NCI-H2227 treated with DMSO at 0.1 percent for 48 hours (cell line): ENCODE measurements around the gene SNRPB.

Experiments
- DNase-seq: peaks from one replicate; lab custom pipeline; 2025; lab: John Stamatoyannopoulos, UW

Gene SNRPB

GRCh38 chr20:2475850-2476741 is 5.5 kb upstream of the SNRPB start:
- no peak for DNase-seq

GRCh38 chr20:2473516-2473915 is 2.9 kb upstream of the SNRPB start:
- no peak for DNase-seq

- peak; percentile 70 for DNase-seq
Measured at GRCh38 chr20:2469991-2470422, 582 bp downstream of the SNRPB start.

- DNase-seq, result no peak
Measured at GRCh38 chr20:2468581-2469407, 1.8 kb downstream of the SNRPB start.

- no peak for DNase-seq
Measured at GRCh38 chr20:2467412-2467811, 3.2 kb downstream of the SNRPB start.

GRCh38 chr20:2465100-2465499 is 5.5 kb downstream of the SNRPB start:
- no peak for DNase-seq

- no peak for DNase-seq
Measured at GRCh38 chr20:2463616-2464365, 6.8 kb downstream of the SNRPB start.

GRCh38 chr20:2462484-2462883 is 8.1 kb downstream of the SNRPB start:
- DNase-seq, result no peak

- DNase-seq, result no peak
Measured at GRCh38 chr20:2460752-2461424, 9.7 kb downstream of the SNRPB start.

GRCh38 chr20:2459981-2460751 is 10.4 kb downstream of the SNRPB start:
- DNase-seq, result no peak

- DNase-seq, result no peak
Measured at GRCh38 chr20:2458919-2459499, 11.6 kb downstream of the SNRPB start.

- no peak for DNase-seq
Measured at GRCh38 chr20:2455771-2456497, 14.7 kb downstream of the SNRPB start.

GRCh38 chr20:2453792-2454191 is 16.8 kb downstream of the SNRPB start:
- DNase-seq, result no peak

- peak; percentile 81 for DNase-seq
Measured at GRCh38 chr20:2451939-2452732, 18.5 kb downstream of the SNRPB start.

GRCh38 chr20:2451422-2451821 is 19.2 kb downstream of the SNRPB start:
- DNase-seq, result no peak

- no peak for DNase-seq
Measured at GRCh38 chr20:2449386-2449785, 21.2 kb downstream of the SNRPB start.

GRCh38 chr20:2446845-2447244 is 23.7 kb downstream of the SNRPB start:
- DNase-seq, result no peak

- no peak for DNase-seq
Measured at GRCh38 chr20:2431185-2431584, 39.4 kb downstream of the SNRPB start.

- DNase-seq, result no peak
Measured at GRCh38 chr20:2430538-2430937, 40.1 kb downstream of the SNRPB start.
